Epithelial cell of alveolus of lung (primary cell): ENCODE results near the gene METTL23. TPM values are rescaled to one million over a fixed set of nuclear protein-coding genes. Genes with fewer than 3 reads are reported as not detected.

ENCODE experiments used
- total RNA-seq: library from RNA; depleted of rRNA; stranded (reverse); fragments of >200 nt; gene quantifications from 2 replicates; pipeline ENCODE4 v1.2.1, GENCODE V29; 2015

The METTL23 gene
- total RNA-seq: 34.4 and 37.9 TPM in 2 replicates

GRCh38 chr17:76726776-76727718 lies at the start of gene METTL23:
Gene METTL23, plus strand, starts transcription at chr17:76726839. Its CDS starts 2,872 bp downstream, at chr17:76729711.

GRCh38 chr17:76710863-76711611 lies 15.6 kb upstream of the METTL23 start, which contains the start of gene MXRA7:
Gene MXRA7, minus strand, starts transcription at chr17:76710965. Its CDS starts 19 bp downstream, at chr17:76710946.

GRCh38 chr17:76726231-76726775 lies 336 bp upstream of the METTL23 start, which contains the start of gene JMJD6:
Gene JMJD6, minus strand, starts transcription at chr17:76726606. Its CDS starts 131 bp downstream, at chr17:76726475.

GRCh38 chr17:76737082-76737675 lies 10.5 kb downstream of the METTL23 start, which contains the start of gene SRSF2:
Gene SRSF2, minus strand, starts transcription at chr17:76737331. Its CDS starts 171 bp downstream, at chr17:76737160.

GRCh38 chr17:76737676-76738467 lies 11.2 kb downstream of the METTL23 start, which contains the start of gene MFSD11:
Gene MFSD11, plus strand, starts transcription at chr17:76738119. Its CDS starts 234 bp downstream, at chr17:76738353.

Other genes starting within 250 kb of the METTL23 start
- gene RHBDF2, start 225.4 kb upstream of the METTL23 start, total RNA-seq: 12.5 and 51.8 TPM in 2 replicates
- 92.3 and 137 TPM in 2 replicates for gene CYGB, start 189.1 kb upstream of the METTL23 start, total RNA-seq
- gene PRCD, start 186.8 kb upstream of the METTL23 start, total RNA-seq: 3.7 and 14.2 TPM in 2 replicates
- 0.72 and 2.5 TPM in 2 replicates for gene ST6GALNAC2, start 141.0 kb upstream of the METTL23 start, total RNA-seq
- 0.26 TPM in 1 of 2 replicates, not detected in the other for gene ST6GALNAC1, start 83.1 kb upstream of the METTL23 start, total RNA-seq
- gene MXRA7, start 15.9 kb upstream of the METTL23 start, total RNA-seq: 74.6 and 180 TPM in 2 replicates
- 27.5 and 30.2 TPM in 2 replicates for gene JMJD6, start 233 bp upstream of the METTL23 start, total RNA-seq
- 207 and 239 TPM in 2 replicates for gene SRSF2, start 10.5 kb downstream of the METTL23 start, total RNA-seq
- 12.8 and 23.7 TPM in 2 replicates for gene MFSD11, start 11.3 kb downstream of the METTL23 start, total RNA-seq
- gene MGAT5B, start 141.6 kb downstream of the METTL23 start, total RNA-seq: 0.08 and 1.0 TPM in 2 replicates